ENCODE results near the gene APPBP2.
"Not testable (repeated sequence)": the region's sequence is repeated elsewhere in the genome, so short reads cannot be mapped to it uniquely, and the experiment has no call there.

Gene APPBP2

GRCh38 chr17:60525685-60526514, at the start of gene APPBP2:
TSS of gene APPBP2 (minus strand) at chr17:60526242. CDS start at chr17:60525931, 311 bp downstream.
- peak; percentile 32 to 64 (median 45) for DNase-seq

- no peak for DNase-seq
Observed at GRCh38 chr17:60573236-60574051, 47.4 kb upstream of the APPBP2 start.

- DNase-seq, result no peak
Observed at GRCh38 chr17:60565233-60565632, 39.2 kb upstream of the APPBP2 start.

GRCh38 chr17:60563743-60564142, 37.7 kb upstream of the APPBP2 start:
- DNase-seq, result no peak

- no peak for DNase-seq
Observed at GRCh38 chr17:60562421-60562820, 36.4 kb upstream of the APPBP2 start.

GRCh38 chr17:60560860-60561257, 34.8 kb upstream of the APPBP2 start:
- no peak for DNase-seq

- DNase-seq, result no peak
Observed at GRCh38 chr17:60559995-60560859, 34.2 kb upstream of the APPBP2 start.

GRCh38 chr17:60559659-60559994, 33.6 kb upstream of the APPBP2 start:
- DNase-seq, result no peak

- DNase-seq, result no peak
Observed at GRCh38 chr17:60557805-60558204, 31.8 kb upstream of the APPBP2 start.

GRCh38 chr17:60555786-60556185, 29.7 kb upstream of the APPBP2 start:
- no peak for DNase-seq

GRCh38 chr17:60554377-60554788, 28.3 kb upstream of the APPBP2 start:
- DNase-seq, result no peak

- not testable (repeated sequence) for DNase-seq
Observed at GRCh38 chr17:60552255-60552654, 26.2 kb upstream of the APPBP2 start.

GRCh38 chr17:60548990-60549389, 22.9 kb upstream of the APPBP2 start:
- DNase-seq, result no peak

- DNase-seq, result no peak
Observed at GRCh38 chr17:60545465-60546191, 19.6 kb upstream of the APPBP2 start.

GRCh38 chr17:60542071-60542470, 16.0 kb upstream of the APPBP2 start:
- DNase-seq, result no peak

GRCh38 chr17:60540460-60540859, 14.4 kb upstream of the APPBP2 start:
- no peak for DNase-seq

GRCh38 chr17:60539807-60540206, 13.8 kb upstream of the APPBP2 start:
- DNase-seq, result no peak

- DNase-seq, result no peak
Observed at GRCh38 chr17:60538726-60539125, 12.7 kb upstream of the APPBP2 start.

- no peak for DNase-seq
Observed at GRCh38 chr17:60535382-60536279, 9.6 kb upstream of the APPBP2 start.

GRCh38 chr17:60534613-60535157, 8.6 kb upstream of the APPBP2 start:
- no peak for DNase-seq

GRCh38 chr17:60534010-60534555, 8.0 kb upstream of the APPBP2 start:
- no peak for DNase-seq

Measured in activated naive CD4-positive, alpha-beta T cell (primary cell).